IPS-15b (cell line): ENCODE measurements around the gene APAF1.
"Not testable (repeated sequence)": the region's sequence is repeated elsewhere in the genome, so short reads cannot be mapped to it uniquely, and the experiment has no call there.

Experiments
- H3K27me3 ChIP-seq: one replicate; pipeline ENCODE4 v1.6.1; 2013; ENCODE audit warnings: low read length; ENCODE audit not compliant: control insufficient read depth, insufficient read depth
- H3K36me3 ChIP-seq: one replicate; pipeline ENCODE4 v1.6.1; 2013; ENCODE audit warnings: low read length; ENCODE audit not compliant: control insufficient read depth, insufficient read depth
- H3K4me1 ChIP-seq: one replicate; pipeline ENCODE4 v1.6.1; 2013; ENCODE audit warnings: mild to moderate bottlenecking, low read length; ENCODE audit not compliant: control insufficient read depth, insufficient read depth
- H3K4me3 ChIP-seq: one replicate; pipeline ENCODE4 v1.5.1; 2013; ENCODE audit warnings: low read depth, low read length
- H3K9ac ChIP-seq: one replicate; pipeline ENCODE4 v1.6.1; 2013; ENCODE audit warnings: low read depth, mild to moderate bottlenecking, low read length
- H3K9me3 ChIP-seq: one replicate; pipeline ENCODE4 v1.6.1; 2013; ENCODE audit warnings: mild to moderate bottlenecking, low read length; ENCODE audit not compliant: control insufficient read depth, insufficient read depth

Gene APAF1

GRCh38 chr12:98642801-98643200 is 2.3 kb upstream of the APAF1 start:
- H3K4me1 ChIP-seq, H3K9ac ChIP-seq, H3K4me3 ChIP-seq: not testable (repeated sequence)

GRCh38 chr12:98644433-98644711 is 718 bp upstream of the APAF1 start:
- H3K27me3 ChIP-seq: no peaks in the 10 kb centered on the region
- peak overlapping the region; percentile 73 for H3K9ac ChIP-seq
- peaks cover 4% of the 10 kb centered on the region for H3K4me1 ChIP-seq
- no peaks in the 10 kb centered on the region for H3K36me3 ChIP-seq
- no peaks in the 10 kb centered on the region for H3K9me3 ChIP-seq
- H3K4me3 ChIP-seq: peak overlapping the region; percentile 93

More at GRCh38 chr12:98642801-98643200, 2.3 kb upstream of the APAF1 start:
- not testable (repeated sequence) for H3K27me3 ChIP-seq, H3K9me3 ChIP-seq, H3K36me3 ChIP-seq

DNA sequence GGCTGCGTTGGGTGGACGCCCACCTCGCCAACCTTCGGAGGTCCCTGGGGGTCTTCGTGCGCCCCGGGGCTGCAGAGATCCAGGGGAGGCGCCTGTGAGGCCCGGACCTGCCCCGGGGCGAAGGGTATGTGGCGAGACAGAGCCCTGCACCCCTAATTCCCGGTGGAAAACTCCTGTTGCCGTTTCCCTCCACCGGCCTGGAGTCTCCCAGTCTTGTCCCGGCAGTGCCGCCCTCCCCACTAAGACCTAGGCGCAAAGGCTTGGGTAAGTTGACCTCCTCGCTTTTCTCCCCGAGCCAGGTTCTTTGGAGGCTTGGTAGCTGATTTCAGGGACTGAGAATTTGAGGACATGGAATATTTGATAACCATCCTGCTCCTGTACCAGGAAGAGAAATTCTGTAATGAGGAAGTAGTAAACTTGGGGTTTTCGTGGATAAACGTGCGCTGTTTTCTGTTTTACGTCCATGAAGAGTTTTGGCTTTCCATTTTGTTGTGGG is 530 bp downstream of the APAF1 start:
- peak overlapping the region; percentile 5 for H3K9ac ChIP-seq
- H3K27me3 ChIP-seq: no peaks in the 10 kb centered on the region
- H3K4me1 ChIP-seq: peaks cover 4% of the 10 kb centered on the region
- no peaks in the 10 kb centered on the region for H3K9me3 ChIP-seq
- H3K4me3 ChIP-seq: peak overlapping the region; percentile 93
- H3K36me3 ChIP-seq: no peaks in the 10 kb centered on the region

DNA sequence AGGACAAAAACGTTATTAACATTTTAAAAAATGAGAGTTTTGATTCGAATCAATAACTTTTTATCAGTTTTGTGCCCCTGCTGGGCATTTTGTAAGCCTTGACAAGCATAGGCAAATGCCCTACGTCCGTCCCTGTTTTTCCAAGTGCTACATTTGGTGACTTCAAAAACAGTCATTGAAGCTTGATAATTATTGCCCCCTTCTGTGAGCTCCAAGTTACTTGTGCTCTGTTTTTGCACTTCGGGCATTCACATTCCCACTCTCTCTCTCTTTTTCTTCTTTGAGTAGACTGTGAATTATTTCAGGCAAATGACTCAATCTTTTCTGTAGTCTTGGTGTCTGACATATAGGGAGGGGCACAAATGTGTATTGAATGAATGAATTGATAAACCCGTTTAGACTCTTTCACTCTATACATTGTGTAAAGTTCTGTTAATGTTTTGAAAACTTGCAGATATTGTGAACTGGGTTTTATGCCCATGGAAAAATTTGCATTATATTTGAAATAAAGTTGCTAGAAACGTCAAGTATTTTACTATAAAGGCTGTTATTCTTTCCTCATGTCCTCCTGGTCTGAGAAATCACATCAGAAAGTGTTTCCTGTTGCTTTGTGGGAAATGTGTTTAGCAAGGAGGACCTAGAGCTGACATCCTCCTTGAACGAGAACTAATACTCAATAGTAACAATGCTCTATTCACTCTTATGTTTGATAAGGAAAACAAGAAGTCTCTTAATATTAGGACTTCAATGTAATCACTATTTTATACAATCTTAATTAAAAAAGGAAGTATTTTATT is 1.4 kb downstream of the APAF1 start:
- Histone ChIP-seq H3K9ac (no peak overlapping the region), H3K4me3 (peak overlapping the region; percentile 93), H3K27me3 (no peaks in the 10 kb centered on the region), H3K4me1 (peaks cover 4% of the 10 kb centered on the region), H3K36me3 (no peaks in the 10 kb centered on the region), H3K9me3 (no peaks in the 10 kb centered on the region)

- no peak overlapping the region for H3K9ac ChIP-seq
- no peaks in the 10 kb centered on the region for H3K36me3 ChIP-seq
- no peaks in the 10 kb centered on the region for H3K27me3 ChIP-seq
- H3K4me3 ChIP-seq: no peak overlapping the region
- H3K9me3 ChIP-seq: no peaks in the 10 kb centered on the region
- peaks cover 4% of the 10 kb centered on the region for H3K4me1 ChIP-seq
Observed at GRCh38 chr12:98651328-98651727, 6.2 kb downstream of the APAF1 start.

DNA sequence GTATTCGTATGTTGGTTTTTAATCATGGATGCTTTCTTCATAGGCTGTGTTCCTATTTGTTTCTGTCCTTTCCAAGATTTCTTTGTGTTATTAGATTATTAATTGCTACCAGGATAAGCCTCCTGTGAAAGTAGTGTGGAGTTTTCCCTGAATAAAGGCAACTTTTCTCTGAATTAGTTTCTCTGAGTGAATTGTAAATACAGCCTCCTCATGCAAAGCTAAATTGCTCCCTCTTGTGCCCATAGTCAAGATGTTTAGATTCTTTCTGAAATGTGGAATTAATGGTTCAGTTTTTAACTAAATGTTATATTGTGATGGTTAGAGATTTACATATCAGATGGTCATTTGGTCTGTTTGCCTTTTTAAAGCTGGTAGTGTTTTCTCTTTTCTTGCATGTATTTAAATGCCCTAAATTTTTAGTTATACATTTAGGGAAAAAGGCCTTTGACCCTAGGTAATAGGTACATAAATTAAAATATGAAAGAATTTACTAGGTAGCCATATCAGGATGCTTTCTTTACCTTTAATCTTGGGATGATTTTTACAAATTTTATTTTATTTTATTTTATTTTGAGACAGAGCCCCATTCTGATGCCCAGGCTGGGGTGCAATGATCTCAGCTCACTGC is 8.9 kb downstream of the APAF1 start:
- no peaks in the 10 kb centered on the region for H3K27me3 ChIP-seq
- H3K9ac ChIP-seq: no peak overlapping the region
- H3K36me3 ChIP-seq: peaks cover 2% of the 10 kb centered on the region
- H3K4me1 ChIP-seq: no peaks in the 10 kb centered on the region
- H3K9me3 ChIP-seq: no peaks in the 10 kb centered on the region
- H3K4me3 ChIP-seq: no peak overlapping the region

DNA sequence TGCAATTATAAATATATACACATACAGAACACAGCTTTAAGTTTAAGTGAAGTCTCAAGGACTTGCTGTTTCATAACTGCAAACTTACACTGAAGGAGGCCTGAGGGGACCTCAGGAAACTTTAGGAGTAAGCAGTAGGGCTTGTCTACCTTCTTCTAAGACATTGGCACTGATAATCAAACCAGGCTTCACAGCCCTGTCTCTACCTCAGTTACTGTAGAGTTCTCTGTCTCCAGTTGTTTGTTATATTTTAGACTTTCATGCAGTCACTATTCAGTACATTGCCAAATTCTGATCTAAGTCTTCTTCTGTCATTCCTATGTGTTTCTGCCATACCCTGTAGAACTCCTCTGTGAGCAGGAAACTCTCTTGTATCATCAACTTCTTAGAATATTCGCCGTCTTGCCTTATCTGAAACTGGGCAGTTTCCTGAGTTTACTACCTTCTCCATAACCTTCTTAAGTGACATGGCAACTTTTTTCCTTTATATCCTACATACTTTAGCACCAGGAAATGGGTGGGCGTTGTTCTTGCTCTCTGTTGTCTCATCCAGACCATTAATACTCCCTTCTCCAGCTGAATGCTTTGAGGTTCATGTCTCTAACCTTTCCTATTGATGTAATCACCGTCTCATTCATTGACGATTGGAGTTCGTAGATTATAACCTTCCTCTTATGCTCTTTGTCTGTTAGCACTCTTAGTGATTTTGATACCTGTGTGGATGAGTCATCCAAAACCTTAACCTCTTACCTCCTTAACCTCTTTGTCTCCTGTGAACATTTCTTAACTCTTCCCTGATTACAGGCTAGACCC is 11.4 kb downstream of the APAF1 start:
- Histone ChIP-seq H3K9ac (no peak overlapping the region), H3K36me3 (peaks cover 3% of the 10 kb centered on the region)

DNA sequence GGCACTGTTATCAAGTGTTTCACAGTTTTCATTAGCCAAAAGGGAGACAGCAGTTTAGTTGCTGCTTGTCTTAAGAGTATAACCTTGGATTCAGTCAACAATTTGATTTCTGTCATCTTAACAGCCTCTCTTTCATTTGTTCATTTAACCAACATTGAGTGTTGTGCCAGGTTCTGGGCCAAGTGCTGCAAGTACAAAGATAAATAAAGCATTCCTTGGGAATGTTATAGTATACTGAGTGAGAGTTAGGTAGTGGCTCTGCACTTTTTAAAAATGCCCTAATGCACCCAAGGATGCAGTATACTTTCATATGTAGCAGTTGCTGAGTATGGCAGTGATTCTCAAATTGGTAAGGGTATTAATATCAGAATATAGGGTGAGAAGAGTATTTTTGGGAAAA is 15.4 kb downstream of the APAF1 start:
- no peaks in the 10 kb centered on the region for H3K4me1 ChIP-seq
- H3K27me3 ChIP-seq: no peaks in the 10 kb centered on the region

More for the DNA sequence above, 11.4 kb downstream of the APAF1 start:
- H3K4me3 ChIP-seq: no peak overlapping the region
- H3K27me3 ChIP-seq: no peaks in the 10 kb centered on the region
- no peaks in the 10 kb centered on the region for H3K9me3 ChIP-seq
- no peaks in the 10 kb centered on the region for H3K4me1 ChIP-seq

DNA sequence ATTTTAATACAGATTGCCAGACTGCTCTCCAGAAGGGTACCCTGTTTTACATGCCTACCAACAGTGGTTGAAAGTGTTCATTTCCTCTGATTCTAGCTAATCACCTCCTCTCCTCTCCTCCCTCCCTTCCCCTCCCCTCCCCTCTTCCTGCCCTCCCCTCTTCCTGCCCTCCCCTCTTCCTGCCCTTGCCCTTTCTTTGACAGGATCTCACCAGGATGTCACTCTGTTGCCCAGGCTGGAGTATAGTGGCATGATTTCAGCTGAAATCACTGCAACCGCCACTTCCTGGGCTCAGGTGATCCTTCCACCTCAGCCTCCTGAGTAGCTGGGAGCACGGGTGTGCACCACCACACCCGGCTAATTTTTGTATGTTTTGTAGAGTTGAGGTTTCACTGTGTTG is 24.7 kb downstream of the APAF1 start:
- Histone ChIP-seq H3K4me1 (no peaks in the 10 kb centered on the region), H3K36me3 (no peaks in the 10 kb centered on the region), H3K27me3 (no peaks in the 10 kb centered on the region), H3K9me3 (no peaks in the 10 kb centered on the region), H3K9ac (no peak overlapping the region), H3K4me3 (no peak overlapping the region)

More for the DNA sequence above, 15.4 kb downstream of the APAF1 start:
- Histone ChIP-seq H3K36me3 (peaks cover 3% of the 10 kb centered on the region), H3K4me3 (no peak overlapping the region), H3K9ac (no peak overlapping the region), H3K9me3 (no peaks in the 10 kb centered on the region)

- Histone ChIP-seq H3K9me3 (no peaks in the 10 kb centered on the region), H3K27me3 (no peaks in the 10 kb centered on the region), H3K4me3 (no peak overlapping the region), H3K36me3 (no peaks in the 10 kb centered on the region), H3K9ac (no peak overlapping the region), H3K4me1 (no peaks in the 10 kb centered on the region)
Observed at GRCh38 chr12:98671459-98671858, 26.4 kb downstream of the APAF1 start.

GRCh38 chr12:98674841-98675240 is 29.8 kb downstream of the APAF1 start:
- H3K4me3 ChIP-seq: no peak overlapping the region
- no peak overlapping the region for H3K9ac ChIP-seq
- peaks cover 9% of the 10 kb centered on the region for H3K36me3 ChIP-seq
- no peaks in the 10 kb centered on the region for H3K9me3 ChIP-seq
- no peaks in the 10 kb centered on the region for H3K27me3 ChIP-seq
- no peaks in the 10 kb centered on the region for H3K4me1 ChIP-seq
